Activated CD4-positive, alpha-beta T cell treated with anti-CD3 and anti-CD28 coated beads, Interleukin-10, Interleukin-2, amounts not matched to agents 100 ng/mL and 50 ng/mL, durations not matched to agents 16 hours and 8 hours (primary cell): ENCODE measurements around the gene IL36G.

Experiments used
- DNase-seq: peaks from one replicate; pipeline ENCODE4 v3.0.0-alpha.2; 2020

Gene IL36G

DNA sequence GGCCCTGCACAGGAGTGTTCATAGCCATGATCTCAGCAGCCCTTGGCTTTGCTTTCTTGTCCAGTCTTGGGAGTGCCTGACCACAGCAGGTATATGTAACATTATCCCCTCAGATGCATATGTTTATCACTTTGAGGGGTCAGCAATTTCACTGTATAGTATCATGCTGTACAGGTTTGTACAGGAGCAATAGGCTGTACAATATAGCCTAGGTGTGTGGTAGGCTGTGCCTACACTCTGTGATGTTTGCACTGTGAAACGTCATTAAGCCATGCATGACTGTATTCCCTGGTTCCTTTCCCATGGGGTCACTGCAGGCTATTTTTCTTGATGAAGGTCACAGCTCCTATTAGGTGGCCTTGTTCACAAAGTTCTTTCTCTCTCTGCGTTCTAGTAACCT lies 4.7 kb upstream of the IL36G start:
- no peak for DNase-seq

DNA sequence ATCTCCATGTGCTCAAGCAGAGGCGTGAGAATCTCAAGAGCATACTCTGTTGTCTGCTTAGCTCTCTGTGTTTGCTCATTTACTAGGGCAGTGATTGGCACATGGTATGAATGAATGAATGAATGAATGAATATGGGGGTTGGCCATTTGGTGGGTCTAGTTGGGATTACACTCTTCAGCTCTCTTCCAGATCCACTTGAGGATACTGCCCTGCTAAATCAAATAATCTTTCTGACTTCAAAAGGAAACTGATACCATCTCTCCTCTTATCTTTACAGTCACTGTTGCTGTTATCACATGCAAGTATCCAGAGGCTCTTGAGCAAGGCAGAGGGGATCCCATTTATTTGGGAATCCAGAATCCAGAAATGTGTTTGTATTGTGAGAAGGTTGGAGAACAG lies 1.9 kb downstream of the IL36G start:
- no peak for DNase-seq

DNA sequence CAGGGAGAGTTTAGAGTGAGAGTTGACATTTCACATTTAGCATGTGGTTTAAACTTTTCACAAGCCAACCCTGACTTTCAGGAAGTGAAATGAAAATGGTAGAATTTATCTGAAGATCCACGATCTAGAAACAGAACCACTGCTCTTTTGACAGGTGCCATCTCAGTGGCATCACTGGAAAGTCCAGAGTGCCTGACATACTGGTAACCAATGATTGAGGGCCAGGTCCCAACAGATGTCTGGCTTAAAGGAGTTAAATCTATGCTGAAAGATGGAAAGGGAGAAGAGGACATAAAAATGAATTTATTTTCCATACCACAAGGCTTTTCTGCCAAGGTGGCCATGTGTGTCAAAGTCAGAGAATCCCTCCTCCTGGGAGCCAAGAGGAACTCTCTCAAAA lies 2.7 kb downstream of the IL36G start:
- no peak for DNase-seq

GRCh38 chr2:112985090-112985489 lies 7.3 kb downstream of the IL36G start:
- DNase-seq = peak; percentile 8

DNA sequence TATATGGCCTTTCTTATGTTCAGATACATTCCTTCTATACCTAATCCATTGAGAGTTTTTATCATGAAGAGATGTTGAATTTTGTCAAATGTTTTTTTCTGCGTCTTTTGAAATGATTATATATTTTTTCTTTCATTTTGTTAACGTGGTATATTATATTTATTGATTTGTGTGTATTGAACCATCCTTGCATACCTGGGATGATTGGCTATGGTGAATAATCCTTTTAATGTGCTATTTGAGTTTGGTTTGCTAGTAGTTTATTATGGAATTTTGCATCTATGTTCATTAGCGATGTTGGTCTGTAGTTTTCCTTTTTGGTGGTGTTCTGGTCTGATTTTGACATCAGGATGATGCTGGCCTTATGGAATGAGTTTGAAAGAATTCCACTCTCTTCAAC lies 11.8 kb downstream of the IL36G start:
- no peak for DNase-seq

DNA sequence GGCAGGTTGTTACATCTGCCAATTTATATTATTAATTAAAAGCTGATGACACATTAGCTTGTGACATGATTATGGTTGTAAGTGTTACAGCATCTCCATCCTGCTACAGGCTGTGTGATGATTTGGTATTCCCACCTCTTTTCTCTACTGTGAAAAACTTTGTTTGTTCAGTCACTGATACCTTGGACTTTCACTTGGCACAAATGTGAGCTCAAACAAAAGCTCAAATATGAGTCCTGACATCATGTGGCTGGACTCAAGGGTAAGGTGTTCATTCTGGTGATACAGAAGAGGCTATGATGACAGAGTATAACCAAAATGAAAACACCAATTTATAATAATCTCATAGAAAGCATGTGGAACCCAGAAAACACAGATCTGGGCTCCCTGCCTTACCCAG lies 16.0 kb downstream of the IL36G start:
- DNase-seq = no peak

GRCh38 chr2:112994648-112995047 lies 16.8 kb downstream of the IL36G start:
- no peak for DNase-seq

- DNase-seq = peak; percentile 15
These were observed 17.6 kb downstream of the IL36G start for GRCh38 chr2:112995346-112995920.

GRCh38 chr2:112996635-112997034 lies 18.8 kb downstream of the IL36G start:
- peak; percentile 66 for DNase-seq

GRCh38 chr2:112997151-112997550 lies 19.3 kb downstream of the IL36G start:
- no peak for DNase-seq

- no peak for DNase-seq
These were observed 22.6 kb downstream of the IL36G start for GRCh38 chr2:113000436-113000835.

GRCh38 chr2:113002677-113003076 lies 24.9 kb downstream of the IL36G start:
- no peak for DNase-seq

- DNase-seq = no peak
These were observed 27.3 kb downstream of the IL36G start, which contains the start of gene IL36A for GRCh38 chr2:113005030-113005509. IL36A (plus strand) TSS chr2:113005459; CDS start chr2:113005872, 413 bp downstream.

- DNase-seq = no peak
These were observed 29.4 kb downstream of the IL36G start for GRCh38 chr2:113007250-113007649.

DNA sequence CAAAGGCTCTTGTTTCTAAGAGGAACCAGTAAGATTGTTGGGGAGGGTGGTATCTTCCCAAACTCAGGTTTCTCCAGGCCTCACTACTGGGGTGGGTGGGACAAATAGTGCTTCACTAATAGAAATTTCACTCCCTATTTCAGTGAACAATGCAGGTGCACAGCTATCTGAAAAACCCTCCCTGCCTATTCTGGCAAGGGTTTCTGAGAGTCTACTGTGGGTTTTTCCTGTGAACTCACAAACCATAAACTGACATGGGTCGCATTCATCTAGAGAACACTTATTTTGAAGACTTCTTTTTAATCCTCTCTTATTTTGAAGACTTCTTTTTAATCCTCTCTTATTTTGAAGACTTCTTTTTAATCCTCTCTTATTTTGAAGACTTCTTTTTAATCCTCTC lies 31.8 kb downstream of the IL36G start:
- DNase-seq = no peak

- DNase-seq = no peak
These were observed 32.3 kb downstream of the IL36G start for GRCh38 chr2:113010088-113010487.

DNA sequence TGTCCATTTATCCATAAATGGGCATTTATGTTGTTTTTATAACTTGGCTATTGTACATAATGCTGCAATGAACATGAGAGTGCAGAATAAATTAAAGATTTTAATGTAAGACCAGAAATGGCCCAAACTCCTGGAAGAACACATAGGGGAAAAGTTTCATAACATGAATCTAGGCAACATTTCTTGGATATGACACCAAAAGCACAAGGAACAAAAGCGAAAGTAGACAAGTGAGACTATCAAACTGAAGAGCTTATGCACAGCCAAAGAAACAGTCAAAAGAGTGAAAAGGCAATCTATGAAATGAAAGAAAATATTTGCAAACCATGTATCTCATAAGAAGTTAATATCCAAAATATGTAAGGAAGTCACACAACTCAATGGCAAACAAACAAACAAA lies 33.3 kb downstream of the IL36G start:
- DNase-seq = no peak

- no peak for DNase-seq
These were observed 34.9 kb downstream of the IL36G start for GRCh38 chr2:113012436-113013335.

DNA sequence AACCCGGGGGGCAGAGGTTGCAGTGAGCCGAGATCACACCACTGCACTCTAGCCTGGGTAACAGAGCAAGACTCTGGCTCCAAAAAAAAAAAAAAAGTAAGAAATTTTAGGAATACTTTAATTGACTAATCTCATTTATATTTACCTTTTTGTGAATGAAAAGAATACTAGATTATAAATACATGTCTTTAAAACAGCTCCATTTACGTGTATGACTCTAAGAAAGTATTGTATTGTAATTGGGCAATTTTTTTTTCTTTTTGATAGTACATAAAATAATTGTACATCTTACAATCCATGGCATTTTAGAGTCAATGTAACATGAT lies 35.5 kb downstream of the IL36G start:
- DNase-seq = no peak

GRCh38 chr2:113014067-113014466 lies 36.3 kb downstream of the IL36G start:
- no peak for DNase-seq

GRCh38 chr2:113015042-113015441 lies 37.2 kb downstream of the IL36G start:
- no peak for DNase-seq

GRCh38 chr2:113015655-113016054 lies 37.8 kb downstream of the IL36G start:
- no peak for DNase-seq

DNA sequence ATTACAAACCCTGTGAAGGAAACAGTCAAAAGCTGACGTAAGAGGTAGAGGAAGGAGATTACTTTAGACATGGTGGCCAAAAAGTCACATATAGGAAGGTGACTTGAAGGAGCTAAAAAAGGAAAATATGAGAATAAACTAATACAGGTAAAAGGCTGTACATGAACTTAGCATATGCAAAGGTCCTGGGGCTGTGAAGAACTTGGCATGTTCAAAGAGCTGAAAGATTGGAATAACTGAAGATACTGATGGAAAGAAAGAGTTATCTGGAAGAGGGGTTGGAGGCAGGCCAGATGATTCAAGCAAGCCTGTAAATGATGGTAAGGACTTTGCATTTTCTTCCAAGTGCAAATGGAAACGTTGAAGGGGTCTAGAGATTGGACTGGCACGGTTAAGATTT lies 40.7 kb downstream of the IL36G start:
- DNase-seq = no peak

- no peak for DNase-seq
These were observed 43.5 kb downstream of the IL36G start for GRCh38 chr2:113021312-113021711.

DNA sequence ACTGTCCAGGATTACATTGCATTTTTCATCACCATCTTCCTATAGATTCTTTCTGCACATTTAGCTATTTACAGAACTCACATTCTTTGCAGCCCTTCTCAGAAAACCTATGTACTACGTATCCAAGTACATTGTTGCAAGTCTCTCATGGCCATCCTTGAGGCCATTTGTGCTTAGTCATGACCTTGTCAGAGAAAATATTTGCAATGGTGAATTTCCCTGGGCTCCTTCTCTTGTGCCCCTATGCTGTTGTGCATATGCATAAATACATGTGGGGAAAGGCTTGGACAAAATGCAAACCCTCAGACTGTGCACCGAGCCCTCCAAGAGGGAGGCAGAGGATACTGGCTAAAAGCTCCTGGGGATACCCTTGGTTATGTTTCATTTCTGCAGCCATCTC lies 47.0 kb downstream of the IL36G start:
- DNase-seq = no peak
